ENCODE measurements around the gene IGF1R. TPM values are rescaled to one million over a fixed set of nuclear protein-coding genes. Genes with fewer than 3 reads are reported as not detected.

Gene IGF1R
- total RNA-seq, 1 experiment from 2014 or later = 125 TPM

DNA sequence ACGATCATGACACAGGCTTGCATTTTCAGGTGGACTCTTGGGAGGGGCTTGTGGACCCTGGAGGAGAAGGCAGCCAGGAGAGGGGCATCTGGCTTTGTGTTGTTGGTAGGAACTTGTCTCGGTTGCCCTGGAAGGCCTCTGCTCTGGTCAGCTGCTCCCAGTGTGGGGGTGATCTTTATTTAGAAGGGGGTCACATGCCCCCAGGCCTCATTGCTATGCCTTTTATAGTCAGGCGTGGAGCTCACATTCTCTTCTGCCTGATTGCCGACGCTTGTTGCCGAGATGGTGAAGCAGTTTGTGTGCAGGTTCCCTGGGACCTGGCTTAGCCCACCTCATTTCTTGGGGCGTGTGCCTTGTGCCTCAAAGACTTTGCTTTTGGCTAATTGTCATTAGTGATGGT, 66.6 kb downstream of the IGF1R start:
- peaks cover 11% of the 10 kb centered on the region for H3K9me3 Mint-ChIP-seq
- peak overlapping the region; percentile 25 for H3K27ac Mint-ChIP-seq
- no peak overlapping the region for H3K4me3 Mint-ChIP-seq
- peaks cover 16% of the 10 kb centered on the region for H3K36me3 Mint-ChIP-seq
- no peaks in the 10 kb centered on the region for H3K27me3 Mint-ChIP-seq (ENCODE audit: low read depth)
- H3K4me1 Mint-ChIP-seq = peaks cover 89% of the 10 kb centered on the region
- ChIA-PET CTCF (interaction anchor here (1.0 kb wide), 1 partner anchor 287 kb away, joined by 3 read pairs; no protein-coding TSS in a partner anchor), POLR2A (interaction anchor here (0.7 kb wide), 1 partner anchor 40 kb away, joined by 3 read pairs; no protein-coding TSS in a partner anchor)
- ATAC-seq (no peak), DNase-seq (ENCODE audit: low spot score) (no peak)
- TF ChIP-seq TP53 (CRISPR knock-in tag; IDR thresholded peaks at IDR 0.05) = no peak
- no peak for TF ChIP-seq TCF7 (CRISPR knock-in tag; IDR thresholded peaks at IDR 0.05; ENCODE audit: low read depth)
- no peak for TF ChIP-seq ZNF219 (CRISPR knock-in tag; IDR thresholded peaks at IDR 0.05; ENCODE audit: borderline replicate concordance)
- no peak for TF ChIP-seq CREM (CRISPR knock-in tag; IDR thresholded peaks at IDR 0.05)
- no peak for TF ChIP-seq ELF4 (CRISPR knock-in tag; IDR thresholded peaks at IDR 0.05; ENCODE audit: low read depth)
- no peak for TF ChIP-seq ESRRA (CRISPR knock-in tag; IDR thresholded peaks at IDR 0.05; ENCODE audit: borderline replicate concordance)
- TF ChIP-seq, protein P1, sequence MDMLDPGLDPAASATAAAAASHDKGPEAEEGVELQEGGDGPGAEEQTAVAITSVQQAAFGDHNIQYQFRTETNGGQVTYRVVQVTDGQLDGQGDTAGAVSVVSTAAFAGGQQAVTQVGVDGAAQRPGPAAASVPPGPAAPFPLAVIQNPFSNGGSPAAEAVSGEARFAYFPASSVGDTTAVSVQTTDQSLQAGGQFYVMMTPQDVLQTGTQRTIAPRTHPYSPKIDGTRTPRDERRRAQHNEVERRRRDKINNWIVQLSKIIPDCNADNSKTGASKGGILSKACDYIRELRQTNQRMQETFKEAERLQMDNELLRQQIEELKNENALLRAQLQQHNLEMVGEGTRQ (CRISPR knock-in tag; IDR thresholded peaks at IDR 0.05) = no peak
- no peak for TF ChIP-seq E2F5 (CRISPR knock-in tag; IDR thresholded peaks at IDR 0.05)

DNA sequence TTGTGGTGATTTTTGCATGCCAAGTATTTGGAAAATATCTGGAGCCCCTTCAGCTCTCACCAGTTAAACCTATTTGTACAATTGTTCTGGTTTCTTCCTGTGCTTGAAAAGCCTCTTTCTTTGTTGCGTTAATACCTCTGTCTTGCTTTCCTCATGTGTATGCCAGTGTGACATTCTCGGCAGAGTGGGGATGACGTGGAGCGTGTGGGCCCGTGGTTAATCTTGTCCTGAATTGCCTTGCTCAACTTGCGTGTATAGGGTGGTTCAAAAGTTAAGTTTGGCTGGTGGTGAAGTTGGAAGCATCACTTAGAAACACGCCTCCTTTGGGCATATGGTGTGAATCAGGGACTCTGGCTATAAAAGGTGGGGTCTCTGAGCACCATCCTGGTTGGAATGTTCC, 67.1 kb downstream of the IGF1R start:
- ChIA-PET POLR2A (no interaction called here), CTCF (interaction anchor here (1.0 kb wide), 1 partner anchor 287 kb away, joined by 3 read pairs; no protein-coding TSS in a partner anchor)
- Mint-ChIP-seq H3K27ac (peak overlapping the region; percentile 25), H3K4me3 (no peak overlapping the region), H3K9me3 (peaks cover 11% of the 10 kb centered on the region), H3K36me3 (peaks cover 16% of the 10 kb centered on the region), H3K4me1 (peaks cover 90% of the 10 kb centered on the region), H3K27me3 (ENCODE audit: low read depth) (no peaks in the 10 kb centered on the region)
- ATAC-seq (no peak), DNase-seq (ENCODE audit: low spot score) (no peak)
- TF ChIP-seq, protein P2, sequence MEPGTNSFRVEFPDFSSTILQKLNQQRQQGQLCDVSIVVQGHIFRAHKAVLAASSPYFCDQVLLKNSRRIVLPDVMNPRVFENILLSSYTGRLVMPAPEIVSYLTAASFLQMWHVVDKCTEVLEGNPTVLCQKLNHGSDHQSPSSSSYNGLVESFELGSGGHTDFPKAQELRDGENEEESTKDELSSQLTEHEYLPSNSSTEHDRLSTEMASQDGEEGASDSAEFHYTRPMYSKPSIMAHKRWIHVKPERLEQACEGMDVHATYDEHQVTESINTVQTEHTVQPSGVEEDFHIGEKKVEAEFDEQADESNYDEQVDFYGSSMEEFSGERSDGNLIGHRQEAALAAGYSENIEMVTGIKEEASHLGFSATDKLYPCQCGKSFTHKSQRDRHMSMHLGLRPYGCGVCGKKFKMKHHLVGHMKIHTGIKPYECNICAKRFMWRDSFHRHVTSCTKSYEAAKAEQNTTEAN (CRISPR knock-in tag; IDR thresholded peaks at IDR 0.05) = no peak
- TF ChIP-seq CREM (CRISPR knock-in tag; IDR thresholded peaks at IDR 0.05) (no peak), ZNF232 (CRISPR knock-in tag; IDR thresholded peaks at IDR 0.05) (no peak), TCF7 (CRISPR knock-in tag; IDR thresholded peaks at IDR 0.05; ENCODE audit: low read depth) (no peak), CBFB (CRISPR knock-in tag; IDR thresholded peaks at IDR 0.05; ENCODE audit: low read depth) (no peak), IRF2 (CRISPR knock-in tag; IDR thresholded peaks at IDR 0.05; ENCODE audit: borderline replicate concordance, low read depth) (no peak), AFF4 (CRISPR knock-in tag; IDR thresholded peaks at IDR 0.05; ENCODE audit: borderline replicate concordance) (no peak), ZNF671 (CRISPR knock-in tag; IDR thresholded peaks at IDR 0.05) (no peak), ZNF121 (CRISPR knock-in tag; IDR thresholded peaks at IDR 0.05) (no peak), SMAD4 (CRISPR knock-in tag; IDR thresholded peaks at IDR 0.05) (no peak)
- TF ChIP-seq, protein P3, sequence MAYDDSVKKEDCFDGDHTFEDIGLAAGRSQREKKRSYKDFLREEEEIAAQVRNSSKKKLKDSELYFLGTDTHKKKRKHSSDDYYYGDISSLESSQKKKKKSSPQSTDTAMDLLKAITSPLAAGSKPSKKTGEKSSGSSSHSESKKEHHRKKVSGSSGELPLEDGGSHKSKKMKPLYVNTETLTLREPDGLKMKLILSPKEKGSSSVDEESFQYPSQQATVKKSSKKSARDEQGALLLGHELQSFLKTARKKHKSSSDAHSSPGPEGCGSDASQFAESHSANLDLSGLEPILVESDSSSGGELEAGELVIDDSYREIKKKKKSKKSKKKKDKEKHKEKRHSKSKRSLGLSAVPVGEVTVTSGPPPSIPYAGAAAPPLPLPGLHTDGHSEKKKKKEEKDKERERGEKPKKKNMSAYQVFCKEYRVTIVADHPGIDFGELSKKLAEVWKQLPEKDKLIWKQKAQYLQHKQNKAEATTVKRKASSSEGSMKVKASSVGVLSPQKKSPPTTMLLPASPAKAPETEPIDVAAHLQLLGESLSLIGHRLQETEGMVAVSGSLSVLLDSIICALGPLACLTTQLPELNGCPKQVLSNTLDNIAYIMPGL (CRISPR knock-in tag; IDR thresholded peaks at IDR 0.05) = no peak
- TF ChIP-seq, protein P4, sequence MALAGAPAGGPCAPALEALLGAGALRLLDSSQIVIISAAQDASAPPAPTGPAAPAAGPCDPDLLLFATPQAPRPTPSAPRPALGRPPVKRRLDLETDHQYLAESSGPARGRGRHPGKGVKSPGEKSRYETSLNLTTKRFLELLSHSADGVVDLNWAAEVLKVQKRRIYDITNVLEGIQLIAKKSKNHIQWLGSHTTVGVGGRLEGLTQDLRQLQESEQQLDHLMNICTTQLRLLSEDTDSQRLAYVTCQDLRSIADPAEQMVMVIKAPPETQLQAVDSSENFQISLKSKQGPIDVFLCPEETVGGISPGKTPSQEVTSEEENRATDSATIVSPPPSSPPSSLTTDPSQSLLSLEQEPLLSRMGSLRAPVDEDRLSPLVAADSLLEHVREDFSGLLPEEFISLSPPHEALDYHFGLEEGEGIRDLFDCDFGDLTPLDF (CRISPR knock-in tag; IDR thresholded peaks at IDR 0.05) = no peak
- TF ChIP-seq, protein P5, sequence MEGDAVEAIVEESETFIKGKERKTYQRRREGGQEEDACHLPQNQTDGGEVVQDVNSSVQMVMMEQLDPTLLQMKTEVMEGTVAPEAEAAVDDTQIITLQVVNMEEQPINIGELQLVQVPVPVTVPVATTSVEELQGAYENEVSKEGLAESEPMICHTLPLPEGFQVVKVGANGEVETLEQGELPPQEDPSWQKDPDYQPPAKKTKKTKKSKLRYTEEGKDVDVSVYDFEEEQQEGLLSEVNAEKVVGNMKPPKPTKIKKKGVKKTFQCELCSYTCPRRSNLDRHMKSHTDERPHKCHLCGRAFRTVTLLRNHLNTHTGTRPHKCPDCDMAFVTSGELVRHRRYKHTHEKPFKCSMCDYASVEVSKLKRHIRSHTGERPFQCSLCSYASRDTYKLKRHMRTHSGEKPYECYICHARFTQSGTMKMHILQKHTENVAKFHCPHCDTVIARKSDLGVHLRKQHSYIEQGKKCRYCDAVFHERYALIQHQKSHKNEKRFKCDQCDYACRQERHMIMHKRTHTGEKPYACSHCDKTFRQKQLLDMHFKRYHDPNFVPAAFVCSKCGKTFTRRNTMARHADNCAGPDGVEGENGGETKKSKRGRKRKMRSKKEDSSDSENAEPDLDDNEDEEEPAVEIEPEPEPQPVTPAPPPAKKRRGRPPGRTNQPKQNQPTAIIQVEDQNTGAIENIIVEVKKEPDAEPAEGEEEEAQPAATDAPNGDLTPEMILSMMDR (IDR thresholded peaks at IDR 0.05) = no peak
- TF ChIP-seq, protein P6, sequence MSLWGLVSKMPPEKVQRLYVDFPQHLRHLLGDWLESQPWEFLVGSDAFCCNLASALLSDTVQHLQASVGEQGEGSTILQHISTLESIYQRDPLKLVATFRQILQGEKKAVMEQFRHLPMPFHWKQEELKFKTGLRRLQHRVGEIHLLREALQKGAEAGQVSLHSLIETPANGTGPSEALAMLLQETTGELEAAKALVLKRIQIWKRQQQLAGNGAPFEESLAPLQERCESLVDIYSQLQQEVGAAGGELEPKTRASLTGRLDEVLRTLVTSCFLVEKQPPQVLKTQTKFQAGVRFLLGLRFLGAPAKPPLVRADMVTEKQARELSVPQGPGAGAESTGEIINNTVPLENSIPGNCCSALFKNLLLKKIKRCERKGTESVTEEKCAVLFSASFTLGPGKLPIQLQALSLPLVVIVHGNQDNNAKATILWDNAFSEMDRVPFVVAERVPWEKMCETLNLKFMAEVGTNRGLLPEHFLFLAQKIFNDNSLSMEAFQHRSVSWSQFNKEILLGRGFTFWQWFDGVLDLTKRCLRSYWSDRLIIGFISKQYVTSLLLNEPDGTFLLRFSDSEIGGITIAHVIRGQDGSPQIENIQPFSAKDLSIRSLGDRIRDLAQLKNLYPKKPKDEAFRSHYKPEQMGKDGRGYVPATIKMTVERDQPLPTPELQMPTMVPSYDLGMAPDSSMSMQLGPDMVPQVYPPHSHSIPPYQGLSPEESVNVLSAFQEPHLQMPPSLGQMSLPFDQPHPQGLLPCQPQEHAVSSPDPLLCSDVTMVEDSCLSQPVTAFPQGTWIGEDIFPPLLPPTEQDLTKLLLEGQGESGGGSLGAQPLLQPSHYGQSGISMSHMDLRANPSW (CRISPR knock-in tag; conservative IDR thresholded peaks at IDR 0.05; ENCODE audit: low read depth) = no peak

All from WTC11 (cell line).